GM18508 (cell line): ENCODE results near the gene BEND6.
"Not testable (repeated sequence)": the region's sequence is repeated elsewhere in the genome, so short reads cannot be mapped to it uniquely, and the experiment has no call there.

Experiments used
- ATAC-seq: cut with Tn5 transposase; IDR thresholded peaks from one replicate; pipeline ENCODE4 v1.9.1; 2021; ENCODE audit warnings: moderate number of reproducible peaks; ENCODE audit not compliant: insufficient read depth, unreplicated experiment

Gene BEND6

GRCh38 chr6:56970849-56971248 lies 15.9 kb downstream of the BEND6 start:
- no peak for ATAC-seq

- ATAC-seq = no peak
Observed at GRCh38 chr6:56977192-56977591, 22.3 kb downstream of the BEND6 start.

GRCh38 chr6:56978530-56978929 lies 23.6 kb downstream of the BEND6 start:
- no peak for ATAC-seq

- no peak for ATAC-seq
Observed at GRCh38 chr6:56984361-56984760, 29.5 kb downstream of the BEND6 start.

- no peak for ATAC-seq
Observed at GRCh38 chr6:56984884-56985283, 30.0 kb downstream of the BEND6 start.

- no peak for ATAC-seq
Observed at GRCh38 chr6:56986611-56987010, 31.7 kb downstream of the BEND6 start.

- ATAC-seq = no peak
Observed at GRCh38 chr6:56988145-56988544, 33.2 kb downstream of the BEND6 start.

- no peak for ATAC-seq
Observed at GRCh38 chr6:56992036-56992435, 37.1 kb downstream of the BEND6 start.

- ATAC-seq = no peak
Observed at GRCh38 chr6:56992703-56993102, 37.8 kb downstream of the BEND6 start.

- ATAC-seq = no peak
Observed at GRCh38 chr6:56995347-56995902, 40.5 kb downstream of the BEND6 start.

- no peak for ATAC-seq
Observed at GRCh38 chr6:56996401-56996800, 41.5 kb downstream of the BEND6 start.

- no peak for ATAC-seq
Observed at GRCh38 chr6:56999049-56999448, 44.1 kb downstream of the BEND6 start.

- not testable (repeated sequence) for ATAC-seq
Observed at GRCh38 chr6:56999748-57000147, 44.8 kb downstream of the BEND6 start.

- no peak for ATAC-seq
Observed at GRCh38 chr6:57002197-57002596, 47.3 kb downstream of the BEND6 start.

- ATAC-seq = no peak
Observed at GRCh38 chr6:57004292-57004691, 49.4 kb downstream of the BEND6 start.

GRCh38 chr6:57006101-57006500 lies 51.2 kb downstream of the BEND6 start:
- no peak for ATAC-seq

GRCh38 chr6:57008069-57008468 lies 53.2 kb downstream of the BEND6 start:
- ATAC-seq = not testable (repeated sequence)

GRCh38 chr6:57013521-57013926 lies 58.6 kb downstream of the BEND6 start:
- ATAC-seq = no peak

GRCh38 chr6:57017069-57017468 lies 62.2 kb downstream of the BEND6 start:
- ATAC-seq = no peak

- no peak for ATAC-seq
Observed at GRCh38 chr6:57017841-57018240, 62.9 kb downstream of the BEND6 start.

GRCh38 chr6:57019434-57019833 lies 64.5 kb downstream of the BEND6 start:
- ATAC-seq = no peak

- peak; percentile 81 for ATAC-seq
Observed at GRCh38 chr6:57021086-57021720, 66.3 kb downstream of the BEND6 start.
